H1 (cell line): ENCODE measurements around the gene TFPI2. TPM values are rescaled to one million over a fixed set of nuclear protein-coding genes. Genes with fewer than 3 reads are reported as not detected.

ENCODE experiments used
- CHD7 ChIP-seq: fragments of 300-600 bp; sonication (generic); IDR thresholded peaks from 2 replicates; pipeline ENCODE4 v1.7.1; 2012; ENCODE audit warnings: low read length, moderate library complexity, mild to moderate bottlenecking, inconsistent platforms; ENCODE audit not compliant: insufficient replicate concordance
- polyA plus RNA-seq, 7 experiments: library from polyadenylated mRNA; depleted of rRNA in 3 of 7; stranded (reverse) in 5 of 7; unstranded in 2 of 7; fragments of >200 nt in 5 of 7; fragments of 200-250 nt in 2 of 7; gene quantifications; 1 replicate in 5 of 7; 2 replicates in 1 of 7; 4 replicates in 1 of 7; pipeline versions ENCODE4 v1.2.1 to v1.2.3, GENCODE V29; 2011 to 2013; ENCODE audit warnings: missing spikeins in 2 of 7, mixed read lengths in 2 of 7
- total RNA-seq: library from RNA; stranded (reverse); fragmentation: NEBNext Ultra II Directional; extraction: Animal tissue kit (Norgen Biotek cat#: 25700); gene quantifications from 2 replicates; pipeline ENCODE4 v1.2.1, GENCODE V29; 2021

TFPI2 gene
- total and polyA plus RNA-seq, 2 of the 8 experiments (the other 6 are each of a cell fraction or from before 2014, with no cell fraction given): 6.8 to 8.9 TPM

GRCh38 chr7:93856323-93856722 is 34.2 kb downstream of the TFPI2 start (continued):
- TF ChIP-seq CHD7: no peak
